Measurements from ENCODE around the gene FLYWCH2.
A peak's percentile ranks its signal among the peaks of the same experiment; 100 is the strongest.

The FLYWCH2 gene

DNA sequence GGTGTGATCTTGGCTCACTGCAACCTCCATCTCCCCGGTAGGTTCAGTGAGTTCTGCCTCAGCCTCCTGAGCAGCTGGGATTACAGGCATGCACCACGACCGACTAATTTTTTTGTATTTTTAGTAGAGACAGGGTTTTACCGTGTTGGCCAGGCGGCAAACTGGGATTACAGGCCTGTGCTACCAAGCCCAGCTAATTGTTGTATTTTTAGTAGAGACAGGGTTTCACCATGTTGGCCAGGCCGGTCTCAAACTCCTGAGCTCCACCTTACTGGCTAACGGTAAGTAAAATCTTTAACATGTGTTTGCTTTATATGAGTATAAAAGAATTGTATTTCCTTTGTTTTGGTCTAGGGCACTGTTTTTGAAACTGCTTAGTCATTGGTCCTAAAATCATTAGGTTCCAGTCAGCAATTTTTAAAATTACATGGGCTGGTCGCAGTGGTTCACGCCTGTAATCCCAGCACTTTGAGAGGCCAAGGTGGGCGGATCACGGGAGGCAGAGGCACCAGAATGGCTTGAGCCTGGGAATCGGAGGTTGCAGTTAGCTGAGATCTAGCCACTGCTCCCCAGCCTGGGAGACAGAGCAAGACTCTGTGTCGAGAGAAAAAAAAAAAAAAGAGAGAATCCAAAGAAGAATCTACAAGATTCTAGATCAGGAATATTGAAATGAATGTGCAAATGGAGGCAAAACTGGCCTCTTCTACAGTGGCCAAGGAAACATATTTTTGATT, 32.3 kb downstream of the FLYWCH2 start (continued):
- TF ChIP-seq, protein P1, sequence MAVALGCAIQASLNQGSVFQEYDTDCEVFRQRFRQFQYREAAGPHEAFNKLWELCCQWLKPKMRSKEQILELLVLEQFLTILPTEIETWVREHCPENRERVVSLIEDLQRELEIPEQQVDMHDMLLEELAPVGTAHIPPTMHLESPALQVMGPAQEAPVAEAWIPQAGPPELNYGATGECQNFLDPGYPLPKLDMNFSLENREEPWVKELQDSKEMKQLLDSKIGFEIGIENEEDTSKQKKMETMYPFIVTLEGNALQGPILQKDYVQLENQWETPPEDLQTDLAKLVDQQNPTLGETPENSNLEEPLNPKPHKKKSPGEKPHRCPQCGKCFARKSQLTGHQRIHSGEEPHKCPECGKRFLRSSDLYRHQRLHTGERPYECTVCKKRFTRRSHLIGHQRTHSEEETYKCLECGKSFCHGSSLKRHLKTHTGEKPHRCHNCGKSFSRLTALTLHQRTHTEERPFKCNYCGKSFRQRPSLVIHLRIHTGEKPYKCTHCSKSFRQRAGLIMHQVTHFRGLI (tag by site-specific recombination; IDR thresholded peaks at IDR 0.05) = peak; percentile 93
- peak; percentile 80; the same call in 1 of the 2 replicates for TF ChIP-seq ZBTB17 (tag by site-specific recombination; IDR thresholded peaks at IDR 0.05)
- no peak for TF ChIP-seq ZNF416 (tag by site-specific recombination; IDR thresholded peaks at IDR 0.05)
- TF ChIP-seq, protein P2, sequence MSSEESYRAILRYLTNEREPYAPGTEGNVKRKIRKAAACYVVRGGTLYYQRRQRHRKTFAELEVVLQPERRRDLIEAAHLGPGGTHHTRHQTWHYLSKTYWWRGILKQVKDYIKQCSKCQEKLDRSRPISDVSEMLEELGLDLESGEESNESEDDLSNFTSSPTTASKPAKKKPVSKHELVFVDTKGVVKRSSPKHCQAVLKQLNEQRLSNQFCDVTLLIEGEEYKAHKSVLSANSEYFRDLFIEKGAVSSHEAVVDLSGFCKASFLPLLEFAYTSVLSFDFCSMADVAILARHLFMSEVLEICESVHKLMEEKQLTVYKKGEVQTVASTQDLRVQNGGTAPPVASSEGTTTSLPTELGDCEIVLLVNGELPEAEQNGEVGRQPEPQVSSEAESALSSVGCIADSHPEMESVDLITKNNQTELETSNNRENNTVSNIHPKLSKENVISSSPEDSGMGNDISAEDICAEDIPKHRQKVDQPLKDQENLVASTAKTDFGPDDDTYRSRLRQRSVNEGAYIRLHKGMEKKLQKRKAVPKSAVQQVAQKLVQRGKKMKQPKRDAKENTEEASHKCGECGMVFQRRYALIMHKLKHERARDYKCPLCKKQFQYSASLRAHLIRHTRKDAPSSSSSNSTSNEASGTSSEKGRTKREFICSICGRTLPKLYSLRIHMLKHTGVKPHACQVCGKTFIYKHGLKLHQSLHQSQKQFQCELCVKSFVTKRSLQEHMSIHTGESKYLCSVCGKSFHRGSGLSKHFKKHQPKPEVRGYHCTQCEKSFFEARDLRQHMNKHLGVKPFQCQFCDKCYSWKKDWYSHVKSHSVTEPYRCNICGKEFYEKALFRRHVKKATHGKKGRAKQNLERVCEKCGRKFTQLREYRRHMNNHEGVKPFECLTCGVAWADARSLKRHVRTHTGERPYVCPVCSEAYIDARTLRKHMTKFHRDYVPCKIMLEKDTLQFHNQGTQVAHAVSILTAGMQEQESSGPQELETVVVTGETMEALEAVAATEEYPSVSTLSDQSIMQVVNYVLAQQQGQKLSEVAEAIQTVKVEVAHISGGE (tag by site-specific recombination; conservative IDR thresholded peaks at IDR 0.05; ENCODE audit: low read depth) = no peak
- peak; percentile 67 for TF ChIP-seq SP7 (tag by site-specific recombination; IDR thresholded peaks at IDR 0.05)
- no peak for TF ChIP-seq ZNF501 (tag by site-specific recombination; IDR thresholded peaks at IDR 0.05)
- TF ChIP-seq ZNF140 (tag by site-specific recombination; IDR thresholded peaks at IDR 0.05) = no peak
- TF ChIP-seq, protein P3, sequence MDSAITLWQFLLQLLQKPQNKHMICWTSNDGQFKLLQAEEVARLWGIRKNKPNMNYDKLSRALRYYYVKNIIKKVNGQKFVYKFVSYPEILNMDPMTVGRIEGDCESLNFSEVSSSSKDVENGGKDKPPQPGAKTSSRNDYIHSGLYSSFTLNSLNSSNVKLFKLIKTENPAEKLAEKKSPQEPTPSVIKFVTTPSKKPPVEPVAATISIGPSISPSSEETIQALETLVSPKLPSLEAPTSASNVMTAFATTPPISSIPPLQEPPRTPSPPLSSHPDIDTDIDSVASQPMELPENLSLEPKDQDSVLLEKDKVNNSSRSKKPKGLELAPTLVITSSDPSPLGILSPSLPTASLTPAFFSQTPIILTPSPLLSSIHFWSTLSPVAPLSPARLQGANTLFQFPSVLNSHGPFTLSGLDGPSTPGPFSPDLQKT (IDR thresholded peaks at IDR 0.05; ENCODE audit: borderline replicate concordance, low read depth, low read length) = no peak
- TF ChIP-seq, protein P4, sequence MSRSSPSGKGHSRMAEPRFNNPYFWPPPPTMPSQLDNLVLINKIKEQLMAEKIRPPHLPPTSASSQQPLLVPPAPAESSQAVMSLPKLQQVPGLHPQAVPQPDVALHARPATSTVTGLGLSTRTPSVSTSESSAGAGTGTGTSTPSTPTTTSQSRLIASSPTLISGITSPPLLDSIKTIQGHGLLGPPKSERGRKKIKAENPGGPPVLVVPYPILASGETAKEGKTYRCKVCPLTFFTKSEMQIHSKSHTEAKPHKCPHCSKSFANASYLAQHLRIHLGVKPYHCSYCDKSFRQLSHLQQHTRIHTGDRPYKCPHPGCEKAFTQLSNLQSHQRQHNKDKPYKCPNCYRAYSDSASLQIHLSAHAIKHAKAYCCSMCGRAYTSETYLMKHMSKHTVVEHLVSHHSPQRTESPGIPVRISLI (tag by site-specific recombination; IDR thresholded peaks at IDR 0.05) = peak; percentile 29; the same call in 1 of the 2 replicates
- peak; percentile 22; the same call in 1 of the 2 replicates for TF ChIP-seq KLF10 (tag by site-specific recombination; IDR thresholded peaks at IDR 0.05)
- TF ChIP-seq, protein P5, sequence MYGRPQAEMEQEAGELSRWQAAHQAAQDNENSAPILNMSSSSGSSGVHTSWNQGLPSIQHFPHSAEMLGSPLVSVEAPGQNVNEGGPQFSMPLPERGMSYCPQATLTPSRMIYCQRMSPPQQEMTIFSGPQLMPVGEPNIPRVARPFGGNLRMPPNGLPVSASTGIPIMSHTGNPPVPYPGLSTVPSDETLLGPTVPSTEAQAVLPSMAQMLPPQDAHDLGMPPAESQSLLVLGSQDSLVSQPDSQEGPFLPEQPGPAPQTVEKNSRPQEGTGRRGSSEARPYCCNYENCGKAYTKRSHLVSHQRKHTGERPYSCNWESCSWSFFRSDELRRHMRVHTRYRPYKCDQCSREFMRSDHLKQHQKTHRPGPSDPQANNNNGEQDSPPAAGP (tag by site-specific recombination; IDR thresholded peaks at IDR 0.05) = peak; percentile 43; the same call in 1 of the 2 replicates
- TF ChIP-seq SP3 (tag by site-specific recombination; IDR thresholded peaks at IDR 0.05) = no peak
- peak; percentile 67 for TF ChIP-seq ZFHX2 (tag by site-specific recombination; conservative IDR thresholded peaks at IDR 0.05)
- TF ChIP-seq ZNF654 (tag by site-specific recombination; IDR thresholded peaks at IDR 0.05; ENCODE audit: low read depth) = no peak

DNA sequence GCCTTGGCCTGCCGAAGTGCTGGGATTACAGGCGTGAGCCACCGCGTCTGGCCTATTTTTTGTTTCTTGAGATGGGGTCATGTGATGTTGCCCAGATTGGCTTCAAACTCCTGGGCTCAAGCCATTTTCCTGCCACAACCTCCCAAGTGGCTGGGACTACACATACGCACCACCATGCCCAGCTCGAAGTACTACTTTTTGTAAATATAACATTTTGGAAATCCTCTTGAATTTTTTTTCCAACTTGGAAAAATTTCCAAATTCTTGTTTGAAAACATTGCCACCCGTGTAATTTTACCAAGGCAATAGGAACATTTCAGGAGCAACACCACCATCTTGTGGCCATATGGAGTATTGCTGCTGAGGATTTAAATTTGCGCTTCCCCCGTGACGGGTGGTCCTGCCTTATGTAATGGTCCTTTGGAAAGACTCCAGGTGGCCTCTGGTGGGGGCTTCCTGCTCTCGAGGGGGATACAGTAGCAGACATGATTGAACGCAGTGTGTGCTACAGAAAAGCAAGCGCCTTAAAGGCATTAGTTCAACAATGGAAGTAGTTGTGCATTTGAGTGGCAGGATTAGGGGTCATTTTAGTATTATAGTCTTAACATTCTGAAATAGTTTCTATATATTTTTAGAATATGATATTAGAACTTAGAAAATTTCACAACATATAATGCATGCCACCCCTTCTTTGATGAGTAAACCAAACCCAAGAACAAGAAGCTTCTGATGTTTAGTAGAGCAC, 36.7 kb downstream of the FLYWCH2 start:
- ChIA-PET POLR2A (interaction anchor here (1.2 kb wide), 1 partner anchor 37 kb away, joined by 5 read pairs; the partner anchor contains the start of gene FLYWCH2), CTCF (interaction anchor here (0.5 to 4.0 kb wide), 23 partner anchors 8 to 166 kb away, joined by 3 to 31 read pairs (median 4); partner anchors contain the start of gene FLYWCH2)
- no peaks in the 10 kb centered on the region for H3K9me3 ChIP-seq (ENCODE audit: control insufficient read depth, insufficient read depth, low read depth, low read length)
- no peak overlapping the region for H3K4me3 ChIP-seq (ENCODE audit: low read depth, low read length)
- peaks cover 7 to 17% of the 10 kb centered on the region in 2 experiments; a peak in 2 of 3 replicates for H3K36me3 ChIP-seq (ENCODE audit: control insufficient read depth in 2 of 2, insufficient read depth in 1 of 2, low read length in 2 of 2)
- H3K4me1 ChIP-seq (ENCODE audit: control insufficient read depth, insufficient read depth, low read length) = 0 out of 2 replicates have a peak, but pooled peaks cover 4% of the 10 kb centered on the region
- H3K27ac ChIP-seq (ENCODE audit: extremely low read depth, low read depth, low read length) = no peak overlapping the region
- no peak for TF ChIP-seq ZNF423 (tag by site-specific recombination; IDR thresholded peaks at IDR 0.05)
- TF ChIP-seq RBAK (tag by site-specific recombination; IDR thresholded peaks at IDR 0.05) = no peak
- TF ChIP-seq, protein P6, sequence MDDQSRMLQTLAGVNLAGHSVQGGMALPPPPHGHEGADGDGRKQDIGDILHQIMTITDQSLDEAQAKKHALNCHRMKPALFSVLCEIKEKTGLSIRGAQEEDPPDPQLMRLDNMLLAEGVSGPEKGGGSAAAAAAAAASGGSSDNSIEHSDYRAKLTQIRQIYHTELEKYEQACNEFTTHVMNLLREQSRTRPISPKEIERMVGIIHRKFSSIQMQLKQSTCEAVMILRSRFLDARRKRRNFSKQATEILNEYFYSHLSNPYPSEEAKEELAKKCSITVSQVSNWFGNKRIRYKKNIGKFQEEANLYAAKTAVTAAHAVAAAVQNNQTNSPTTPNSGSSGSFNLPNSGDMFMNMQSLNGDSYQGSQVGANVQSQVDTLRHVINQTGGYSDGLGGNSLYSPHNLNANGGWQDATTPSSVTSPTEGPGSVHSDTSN (CRISPR knock-in tag; IDR thresholded peaks at IDR 0.05) = no peak
- no peak for TF ChIP-seq ZNF747 (tag by site-specific recombination; IDR thresholded peaks at IDR 0.05)
- TF ChIP-seq ZNF335 (tag by site-specific recombination; conservative IDR thresholded peaks at IDR 0.05) = peak; percentile 36; the same call in 1 of the 2 replicates
- TF ChIP-seq, protein P7, sequence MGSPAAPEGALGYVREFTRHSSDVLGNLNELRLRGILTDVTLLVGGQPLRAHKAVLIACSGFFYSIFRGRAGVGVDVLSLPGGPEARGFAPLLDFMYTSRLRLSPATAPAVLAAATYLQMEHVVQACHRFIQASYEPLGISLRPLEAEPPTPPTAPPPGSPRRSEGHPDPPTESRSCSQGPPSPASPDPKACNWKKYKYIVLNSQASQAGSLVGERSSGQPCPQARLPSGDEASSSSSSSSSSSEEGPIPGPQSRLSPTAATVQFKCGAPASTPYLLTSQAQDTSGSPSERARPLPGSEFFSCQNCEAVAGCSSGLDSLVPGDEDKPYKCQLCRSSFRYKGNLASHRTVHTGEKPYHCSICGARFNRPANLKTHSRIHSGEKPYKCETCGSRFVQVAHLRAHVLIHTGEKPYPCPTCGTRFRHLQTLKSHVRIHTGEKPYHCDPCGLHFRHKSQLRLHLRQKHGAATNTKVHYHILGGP (tag by site-specific recombination; IDR thresholded peaks at IDR 0.05) = no peak
- TF ChIP-seq SP2 (tag by site-specific recombination; IDR thresholded peaks at IDR 0.05) = no peak
- TF ChIP-seq ZNF121 (tag by site-specific recombination; IDR thresholded peaks at IDR 0.05) = peak; percentile 91
- no peak for TF ChIP-seq ZNF221 (tag by site-specific recombination; IDR thresholded peaks at IDR 0.05; ENCODE audit: borderline replicate concordance)
- no peak for TF ChIP-seq ZNF366 (tag by site-specific recombination; conservative IDR thresholded peaks at IDR 0.05)

Data from HEK293 (cell line).